ENCODE measurements around the gene KIF23. TPM values are rescaled to one million over a fixed set of nuclear protein-coding genes. Genes with fewer than 3 reads are reported as not detected.

Gene KIF23
- total RNA-seq, 1 experiment from 2014 or later: 87.8 TPM

- TF ChIP-seq CTCF (IDR thresholded peaks at IDR 0.05): no peak
- no peak for TF ChIP-seq NR3C1 (CRISPR knock-in tag; conservative IDR thresholded peaks at IDR 0.05; ENCODE audit: low read depth)
- no peak for TF ChIP-seq JAZF1 (CRISPR knock-in tag; IDR thresholded peaks at IDR 0.05)
- no peak for TF ChIP-seq IRF2 (CRISPR knock-in tag; IDR thresholded peaks at IDR 0.05; ENCODE audit: borderline replicate concordance, low read depth)
Observed at GRCh38 chr15:69459066-69459465, 44.9 kb downstream of the KIF23 start (continued).

DNA sequence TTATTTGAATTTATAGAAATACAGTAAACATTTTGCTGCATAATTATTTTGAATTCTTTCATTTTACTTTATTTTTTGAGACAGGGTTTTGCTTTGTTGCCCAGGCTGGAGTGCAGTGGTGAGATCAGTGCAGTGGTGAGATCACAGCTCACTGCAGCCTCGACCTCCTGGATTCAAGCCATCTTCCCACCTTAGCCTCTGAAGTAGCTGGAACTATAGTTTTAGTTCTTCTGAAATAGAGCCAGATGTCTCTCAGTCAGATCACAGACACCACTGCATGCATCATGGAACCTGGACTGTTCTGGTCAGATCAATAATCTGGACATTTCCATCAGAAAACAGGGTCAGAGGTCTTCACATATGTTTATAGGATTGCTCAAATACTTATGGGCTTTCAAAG, 46.3 kb downstream of the KIF23 start:
- ChIA-PET POLR2A (no interaction called here), CTCF (no interaction called here)
- Mint-ChIP-seq H3K9me3 (no peaks in the 10 kb centered on the region), H3K4me1 (peaks cover 18% of the 10 kb centered on the region), H3K27ac (no peak overlapping the region), H3K27me3 (ENCODE audit: low read depth) (no peaks in the 10 kb centered on the region; the same call in 1 of the 2 replicates), H3K36me3 (peaks cover 15% of the 10 kb centered on the region), H3K4me3 (no peak overlapping the region)
- DNase-seq (ENCODE audit: low spot score) (no peak), ATAC-seq (no peak)
- no peak for TF ChIP-seq GTF2I (CRISPR knock-in tag; conservative IDR thresholded peaks at IDR 0.05)
- no peak for TF ChIP-seq ZNF138 (CRISPR knock-in tag; conservative IDR thresholded peaks at IDR 0.05)
- no peak for TF ChIP-seq ATF1 (CRISPR knock-in tag; IDR thresholded peaks at IDR 0.05)
- no peak for TF ChIP-seq ELF4 (CRISPR knock-in tag; IDR thresholded peaks at IDR 0.05; ENCODE audit: low read depth)
- TF ChIP-seq, protein P1, sequence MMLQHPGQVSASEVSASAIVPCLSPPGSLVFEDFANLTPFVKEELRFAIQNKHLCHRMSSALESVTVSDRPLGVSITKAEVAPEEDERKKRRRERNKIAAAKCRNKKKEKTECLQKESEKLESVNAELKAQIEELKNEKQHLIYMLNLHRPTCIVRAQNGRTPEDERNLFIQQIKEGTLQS (CRISPR knock-in tag; conservative IDR thresholded peaks at IDR 0.05): no peak
- no peak for TF ChIP-seq USF2 (CRISPR knock-in tag; IDR thresholded peaks at IDR 0.05)
- no peak for TF ChIP-seq SMAD4 (CRISPR knock-in tag; IDR thresholded peaks at IDR 0.05)
- TF ChIP-seq FOXP1 (CRISPR knock-in tag; IDR thresholded peaks at IDR 0.05; ENCODE audit: borderline replicate concordance): no peak
- no peak for TF ChIP-seq JAZF1 (CRISPR knock-in tag; IDR thresholded peaks at IDR 0.05)
- no peak for TF ChIP-seq CREB1 (CRISPR knock-in tag; IDR thresholded peaks at IDR 0.05)
- TF ChIP-seq, protein P2, sequence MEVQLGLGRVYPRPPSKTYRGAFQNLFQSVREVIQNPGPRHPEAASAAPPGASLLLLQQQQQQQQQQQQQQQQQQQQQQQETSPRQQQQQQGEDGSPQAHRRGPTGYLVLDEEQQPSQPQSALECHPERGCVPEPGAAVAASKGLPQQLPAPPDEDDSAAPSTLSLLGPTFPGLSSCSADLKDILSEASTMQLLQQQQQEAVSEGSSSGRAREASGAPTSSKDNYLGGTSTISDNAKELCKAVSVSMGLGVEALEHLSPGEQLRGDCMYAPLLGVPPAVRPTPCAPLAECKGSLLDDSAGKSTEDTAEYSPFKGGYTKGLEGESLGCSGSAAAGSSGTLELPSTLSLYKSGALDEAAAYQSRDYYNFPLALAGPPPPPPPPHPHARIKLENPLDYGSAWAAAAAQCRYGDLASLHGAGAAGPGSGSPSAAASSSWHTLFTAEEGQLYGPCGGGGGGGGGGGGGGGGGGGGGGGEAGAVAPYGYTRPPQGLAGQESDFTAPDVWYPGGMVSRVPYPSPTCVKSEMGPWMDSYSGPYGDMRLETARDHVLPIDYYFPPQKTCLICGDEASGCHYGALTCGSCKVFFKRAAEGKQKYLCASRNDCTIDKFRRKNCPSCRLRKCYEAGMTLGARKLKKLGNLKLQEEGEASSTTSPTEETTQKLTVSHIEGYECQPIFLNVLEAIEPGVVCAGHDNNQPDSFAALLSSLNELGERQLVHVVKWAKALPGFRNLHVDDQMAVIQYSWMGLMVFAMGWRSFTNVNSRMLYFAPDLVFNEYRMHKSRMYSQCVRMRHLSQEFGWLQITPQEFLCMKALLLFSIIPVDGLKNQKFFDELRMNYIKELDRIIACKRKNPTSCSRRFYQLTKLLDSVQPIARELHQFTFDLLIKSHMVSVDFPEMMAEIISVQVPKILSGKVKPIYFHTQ (CRISPR knock-in tag; IDR thresholded peaks at IDR 0.05): no peak
- TF ChIP-seq KAT7 (CRISPR knock-in tag; IDR thresholded peaks at IDR 0.05; ENCODE audit: borderline replicate concordance): no peak
- TF ChIP-seq, protein P3, sequence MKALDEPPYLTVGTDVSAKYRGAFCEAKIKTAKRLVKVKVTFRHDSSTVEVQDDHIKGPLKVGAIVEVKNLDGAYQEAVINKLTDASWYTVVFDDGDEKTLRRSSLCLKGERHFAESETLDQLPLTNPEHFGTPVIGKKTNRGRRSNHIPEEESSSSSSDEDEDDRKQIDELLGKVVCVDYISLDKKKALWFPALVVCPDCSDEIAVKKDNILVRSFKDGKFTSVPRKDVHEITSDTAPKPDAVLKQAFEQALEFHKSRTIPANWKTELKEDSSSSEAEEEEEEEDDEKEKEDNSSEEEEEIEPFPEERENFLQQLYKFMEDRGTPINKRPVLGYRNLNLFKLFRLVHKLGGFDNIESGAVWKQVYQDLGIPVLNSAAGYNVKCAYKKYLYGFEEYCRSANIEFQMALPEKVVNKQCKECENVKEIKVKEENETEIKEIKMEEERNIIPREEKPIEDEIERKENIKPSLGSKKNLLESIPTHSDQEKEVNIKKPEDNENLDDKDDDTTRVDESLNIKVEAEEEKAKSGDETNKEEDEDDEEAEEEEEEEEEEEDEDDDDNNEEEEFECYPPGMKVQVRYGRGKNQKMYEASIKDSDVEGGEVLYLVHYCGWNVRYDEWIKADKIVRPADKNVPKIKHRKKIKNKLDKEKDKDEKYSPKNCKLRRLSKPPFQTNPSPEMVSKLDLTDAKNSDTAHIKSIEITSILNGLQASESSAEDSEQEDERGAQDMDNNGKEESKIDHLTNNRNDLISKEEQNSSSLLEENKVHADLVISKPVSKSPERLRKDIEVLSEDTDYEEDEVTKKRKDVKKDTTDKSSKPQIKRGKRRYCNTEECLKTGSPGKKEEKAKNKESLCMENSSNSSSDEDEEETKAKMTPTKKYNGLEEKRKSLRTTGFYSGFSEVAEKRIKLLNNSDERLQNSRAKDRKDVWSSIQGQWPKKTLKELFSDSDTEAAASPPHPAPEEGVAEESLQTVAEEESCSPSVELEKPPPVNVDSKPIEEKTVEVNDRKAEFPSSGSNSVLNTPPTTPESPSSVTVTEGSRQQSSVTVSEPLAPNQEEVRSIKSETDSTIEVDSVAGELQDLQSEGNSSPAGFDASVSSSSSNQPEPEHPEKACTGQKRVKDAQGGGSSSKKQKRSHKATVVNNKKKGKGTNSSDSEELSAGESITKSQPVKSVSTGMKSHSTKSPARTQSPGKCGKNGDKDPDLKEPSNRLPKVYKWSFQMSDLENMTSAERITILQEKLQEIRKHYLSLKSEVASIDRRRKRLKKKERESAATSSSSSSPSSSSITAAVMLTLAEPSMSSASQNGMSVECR (CRISPR knock-in tag; IDR thresholded peaks at IDR 0.05; ENCODE audit: borderline replicate concordance): no peak
- no peak for TF ChIP-seq HMGXB4 (CRISPR knock-in tag; IDR thresholded peaks at IDR 0.05)
- TF ChIP-seq MLX (CRISPR knock-in tag; IDR thresholded peaks at IDR 0.05): no peak
- no peak for TF ChIP-seq ZNF263 (CRISPR knock-in tag; IDR thresholded peaks at IDR 0.05; ENCODE audit: low read depth)
- no peak for TF ChIP-seq RORB (CRISPR knock-in tag; IDR thresholded peaks at IDR 0.05)
- no peak for TF ChIP-seq SMAD3 (CRISPR knock-in tag; IDR thresholded peaks at IDR 0.05; ENCODE audit: borderline replicate concordance)
